ENCODE results near the gene VPS72.

The VPS72 gene

GRCh38 chr1:151176514-151177045 is 13.4 kb downstream of the VPS72 start:
- DNase-seq = no peak

GRCh38 chr1:151175863-151176262 is 14.1 kb downstream of the VPS72 start, which contains the start of gene TMOD4:
TSS of gene TMOD4 (minus strand) at chr1:151175981. CDS start at chr1:151174875, 1,106 bp downstream.
- DNase-seq = no peak

GRCh38 chr1:151175041-151175741 is 14.8 kb downstream of the VPS72 start:
- DNase-seq = no peak

GRCh38 chr1:151171190-151171589 is 18.8 kb downstream of the VPS72 start:
- DNase-seq = no peak

- DNase-seq = no peak
Observed at GRCh38 chr1:151167116-151167515, 22.9 kb downstream of the VPS72 start.

- no peak for DNase-seq
Observed at GRCh38 chr1:151166505-151166956, 23.5 kb downstream of the VPS72 start.

- DNase-seq = peak; percentile 97 to 98
Observed at GRCh38 chr1:151165738-151166504, 24.1 kb downstream of the VPS72 start, which contains the start of the genes LYSMD1 and SCNM1. TSS of gene LYSMD1 (minus strand) at chr1:151165902. CDS start at chr1:151165258, 644 bp downstream. TSS of gene SCNM1 (plus strand) at chr1:151166144. CDS start at chr1:151166153, 9 bp downstream.

GRCh38 chr1:151165281-151165737 is 24.7 kb downstream of the VPS72 start:
- DNase-seq = no peak

GRCh38 chr1:151164732-151165280 is 25.2 kb downstream of the VPS72 start:
- no peak for DNase-seq

- DNase-seq = no peak
Observed at GRCh38 chr1:151159373-151159772, 30.6 kb downstream of the VPS72 start.

GRCh38 chr1:151158751-151159251 is 31.2 kb downstream of the VPS72 start:
- DNase-seq = no peak

GRCh38 chr1:151158326-151158725 is 31.7 kb downstream of the VPS72 start:
- no peak for DNase-seq

- peak; percentile 57 to 61 for DNase-seq
Observed at GRCh38 chr1:151157067-151157531, 32.9 kb downstream of the VPS72 start.

- peak; percentile 67 to 68 for DNase-seq
Observed at GRCh38 chr1:151156515-151156819, 33.5 kb downstream of the VPS72 start, which contains the start of gene TNFAIP8L2. TSS of gene TNFAIP8L2 (plus strand) at chr1:151156649. CDS start at chr1:151158698, 2,049 bp downstream.

GRCh38 chr1:151147665-151148064 is 42.3 kb downstream of the VPS72 start:
- DNase-seq = no peak

- no peak for DNase-seq
Observed at GRCh38 chr1:151147132-151147503, 42.9 kb downstream of the VPS72 start.

- peak; percentile 86 to 87 for DNase-seq
Observed at GRCh38 chr1:151146412-151147131, 43.4 kb downstream of the VPS72 start, which contains the start of gene SEMA6C. TSS of gene SEMA6C (minus strand) at chr1:151146631. CDS start at chr1:151142621, 4,010 bp downstream.

GRCh38 chr1:151146072-151146411 is 44.0 kb downstream of the VPS72 start:
- DNase-seq = no peak

- no peak for DNase-seq
Observed at GRCh38 chr1:151145304-151146071, 44.5 kb downstream of the VPS72 start.

- DNase-seq = no peak
Observed at GRCh38 chr1:151144474-151145303, 45.3 kb downstream of the VPS72 start.

Data from CD4-positive, alpha-beta T cell treated with Interleukin-1 beta for 1 hour (primary cell).